HG03457 (cell line): ENCODE results near the gene ZNF484.
"Not testable (repeated sequence)": the region's sequence is repeated elsewhere in the genome, so short reads cannot be mapped to it uniquely, and the experiment has no call there.

ENCODE experiments used
- ATAC-seq: cut with Tn5 transposase; IDR thresholded peaks from one replicate; pipeline ENCODE4 v1.9.1; 2021; ENCODE audit warnings: moderate number of reproducible peaks; ENCODE audit not compliant: unreplicated experiment

The ZNF484 gene

GRCh38 chr9:92877531-92878430 lies at the start of gene ZNF484:
ZNF484 (minus strand) TSS chr9:92878038; CDS start chr9:92875029, 3,009 bp downstream.
- ATAC-seq = peak; percentile 93

- no peak for ATAC-seq
Measured at GRCh38 chr9:92920437-92920836, 42.6 kb upstream of the ZNF484 start.

GRCh38 chr9:92917176-92917800 lies 39.5 kb upstream of the ZNF484 start:
- no peak for ATAC-seq

GRCh38 chr9:92911511-92912475 lies 34.0 kb upstream of the ZNF484 start:
- ATAC-seq = no peak

- not testable (repeated sequence) for ATAC-seq
Measured at GRCh38 chr9:92905137-92905536, 27.3 kb upstream of the ZNF484 start.

- no peak for ATAC-seq
Measured at GRCh38 chr9:92897323-92897722, 19.5 kb upstream of the ZNF484 start.

- ATAC-seq = no peak
Measured at GRCh38 chr9:92895812-92896436, 18.1 kb upstream of the ZNF484 start.

- no peak for ATAC-seq
Measured at GRCh38 chr9:92894711-92895362, 17.0 kb upstream of the ZNF484 start.

- ATAC-seq = not testable (repeated sequence)
Measured at GRCh38 chr9:92893916-92894610, 16.2 kb upstream of the ZNF484 start.

- not testable (repeated sequence) for ATAC-seq
Measured at GRCh38 chr9:92892276-92892675, 14.4 kb upstream of the ZNF484 start.

GRCh38 chr9:92890761-92891160 lies 12.9 kb upstream of the ZNF484 start:
- ATAC-seq = no peak

- no peak for ATAC-seq
Measured at GRCh38 chr9:92887880-92888338, 10.1 kb upstream of the ZNF484 start.

- not testable (repeated sequence) for ATAC-seq
Measured at GRCh38 chr9:92886846-92887610, 9.2 kb upstream of the ZNF484 start.

- not testable (repeated sequence) for ATAC-seq
Measured at GRCh38 chr9:92883666-92884405, 6.0 kb upstream of the ZNF484 start.

- no peak for ATAC-seq
Measured at GRCh38 chr9:92882276-92882675, 4.4 kb upstream of the ZNF484 start.

GRCh38 chr9:92875373-92875772 lies 2.5 kb downstream of the ZNF484 start:
- ATAC-seq = no peak

GRCh38 chr9:92870289-92870688 lies 7.5 kb downstream of the ZNF484 start:
- ATAC-seq = no peak

- not testable (repeated sequence) for ATAC-seq
Measured at GRCh38 chr9:92866600-92866999, 11.2 kb downstream of the ZNF484 start.
